GM21390 (cell line): ENCODE measurements around the gene EVX1.

Experiments
- ATAC-seq: cut with Tn5 transposase; IDR thresholded peaks from one replicate; pipeline ENCODE4 v1.9.1; 2021; ENCODE audit not compliant: unreplicated experiment

EVX1 gene

GRCh38 chr7:27249724-27250556 lies 7.3 kb downstream of the EVX1 start:
- no peak for ATAC-seq

GRCh38 chr7:27250557-27251070 lies 8.0 kb downstream of the EVX1 start:
- ATAC-seq: no peak

GRCh38 chr7:27251136-27251651 lies 8.6 kb downstream of the EVX1 start:
- no peak for ATAC-seq

GRCh38 chr7:27251652-27252590 lies 9.3 kb downstream of the EVX1 start:
- no peak for ATAC-seq

GRCh38 chr7:27254625-27255024 lies 12.0 kb downstream of the EVX1 start:
- no peak for ATAC-seq

- no peak for ATAC-seq
These were observed 17.6 kb downstream of the EVX1 start for GRCh38 chr7:27260211-27260610.

GRCh38 chr7:27262121-27262520 lies 19.5 kb downstream of the EVX1 start:
- no peak for ATAC-seq

- no peak for ATAC-seq
These were observed 21.2 kb downstream of the EVX1 start for GRCh38 chr7:27263781-27264180.

GRCh38 chr7:27269455-27269854 lies 26.9 kb downstream of the EVX1 start:
- ATAC-seq: no peak

- ATAC-seq: no peak
These were observed 28.8 kb downstream of the EVX1 start for GRCh38 chr7:27271384-27271783.

- ATAC-seq: no peak
These were observed 35.0 kb downstream of the EVX1 start for GRCh38 chr7:27277628-27278027.

- no peak for ATAC-seq
These were observed 41.0 kb downstream of the EVX1 start for GRCh38 chr7:27283558-27283957.

- ATAC-seq: no peak
These were observed 52.6 kb downstream of the EVX1 start for GRCh38 chr7:27295236-27295635.

- no peak for ATAC-seq
These were observed 54.8 kb downstream of the EVX1 start for GRCh38 chr7:27297356-27297755.
